Naive B cell (primary cell): Measurements from ENCODE around the gene HACD2. TPM values are rescaled to one million over a fixed set of nuclear protein-coding genes. Genes with fewer than 3 reads are reported as not detected.
"Not testable (repeated sequence)": the region's sequence is repeated elsewhere in the genome, so short reads cannot be mapped to it uniquely, and the experiment has no call there.

Experiments used
- ATAC-seq, 2 donors: fragments of 150-1000 bp; cut with Tn5 transposase; 2 replicates each; pipeline ENCODE4 v1.10.0; 2021; ENCODE audit warnings: low read depth in 2 of 2, mild to moderate bottlenecking in 2 of 2, moderate library complexity in 2 of 2
- DNase-seq: peaks from one replicate; pipeline ENCODE4 v3.0.0; 2022
- H3K27ac Mint-ChIP-seq, 6 donors: one replicate each; pipeline ENCODE4 v1.8.0; 2020 to 2022; ENCODE audit warnings: mild to moderate bottlenecking in 6 of 6, mixed read lengths in 6 of 6, moderate library complexity in 5 of 6, inconsistent platforms in 2 of 6
- H3K27me3 Mint-ChIP-seq, 3 donors: one replicate each; pipeline ENCODE4 v1.8.0; 2021 to 2022; ENCODE audit warnings: mixed read lengths in 3 of 3, mild to moderate bottlenecking in 1 of 3
- H3K36me3 Mint-ChIP-seq, 2 donors: one replicate each; pipeline ENCODE4 v1.8.0; 2020 to 2022; ENCODE audit warnings: mixed read lengths in 2 of 2, inconsistent platforms in 1 of 2, mild to moderate bottlenecking in 1 of 2
- H3K4me1 Mint-ChIP-seq, 3 donors: one replicate each; pipeline ENCODE4 v1.8.0; 2020 to 2022; ENCODE audit warnings: mixed read lengths in 3 of 3, inconsistent platforms in 1 of 3, mild to moderate bottlenecking in 1 of 3, moderate library complexity in 1 of 3
- H3K4me3 Mint-ChIP-seq, 8 donors: one replicate each; pipeline ENCODE4 v1.8.0; 2020 to 2022; ENCODE audit warnings: mild to moderate bottlenecking in 8 of 8, mixed read lengths in 8 of 8, moderate library complexity in 8 of 8, inconsistent platforms in 2 of 8
- H3K9me3 Mint-ChIP-seq, 7 donors: one replicate each; pipeline ENCODE4 v1.8.0; 2020 to 2022; ENCODE audit warnings: mixed read lengths in 7 of 7, mild to moderate bottlenecking in 5 of 7, inconsistent platforms in 2 of 7, moderate library complexity in 1 of 7
- polyA plus RNA-seq, 6 donors: library from polyadenylated mRNA; unstranded; fragments of 300-500 nt; fragmentation: Illumina TruSeq; gene quantifications; one replicate each; pipeline ENCODE4 v1.2.3, GENCODE V29; 2021; ENCODE audit warnings: low read depth in 6 of 6

HACD2 gene
- polyA plus RNA-seq, 6 donors from 2014 or later = 35.3 to 56.2 (median 43.7) TPM

DNA sequence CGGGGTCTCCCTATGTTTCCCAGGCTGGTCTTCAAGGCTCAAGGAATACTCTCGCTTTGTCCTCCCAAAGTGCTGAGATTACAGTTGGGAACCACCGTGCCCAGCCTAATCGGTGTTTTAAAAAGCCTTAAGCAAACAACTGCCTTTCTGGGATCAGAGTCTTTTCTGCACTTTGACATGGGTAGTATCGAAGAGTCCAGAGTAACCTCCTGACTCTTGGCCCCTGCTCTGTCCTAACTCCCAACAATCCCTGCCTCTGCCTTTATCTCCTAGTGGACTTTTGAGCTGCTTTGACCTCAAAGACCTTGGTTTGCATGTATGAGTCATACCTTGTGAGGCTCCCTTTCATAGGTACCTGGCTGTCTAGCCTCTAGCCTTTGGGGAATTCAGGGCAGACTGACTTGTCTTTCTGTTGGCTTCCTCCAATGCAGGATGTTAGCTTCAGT, 21.0 kb upstream of the HACD2 start:
- Mint-ChIP-seq H3K9me3 (no peaks in the 10 kb centered on the region), H3K36me3 (no peaks in the 10 kb centered on the region), H3K27ac (peak overlapping the region in 2 of 6 donors; percentile 65 to 80), H3K27me3 (no peaks in the 10 kb centered on the region), H3K4me1 (peaks cover 6 to 13% (median 9%) of the 10 kb centered on the region in 3 donors), H3K4me3 (no peak overlapping the region)
- no peak for ATAC-seq
- no peak for DNase-seq

- H3K27me3 Mint-ChIP-seq, H3K27ac Mint-ChIP-seq, DNase-seq, ATAC-seq, H3K4me1 Mint-ChIP-seq, H3K4me3 Mint-ChIP-seq, H3K9me3 Mint-ChIP-seq: not testable (repeated sequence)
- peaks cover 0 to 11% of the 10 kb centered on the region in 2 donors for H3K36me3 Mint-ChIP-seq
Measured at GRCh38 chr3:123603153-123603552, 18.3 kb upstream of the HACD2 start.

DNA sequence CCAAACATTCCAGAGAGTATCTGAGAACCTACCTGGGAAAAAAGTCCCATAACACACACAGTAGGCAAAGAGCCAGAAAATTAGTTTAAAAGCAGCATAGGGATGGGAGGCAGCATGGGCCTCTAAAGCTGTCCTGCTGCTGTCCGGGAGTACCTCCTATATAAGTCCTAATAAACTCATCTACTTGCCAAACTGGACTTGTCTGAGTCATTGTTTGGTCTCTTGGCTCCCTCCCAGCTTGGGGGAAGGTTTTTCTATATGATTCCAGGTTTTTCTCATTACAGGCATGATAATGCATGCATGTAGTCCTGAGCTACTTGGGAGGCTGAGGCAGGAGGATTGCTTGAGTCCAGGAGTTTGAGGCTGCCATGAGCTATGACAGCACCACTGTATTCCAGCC, 17.5 kb upstream of the HACD2 start:
- Mint-ChIP-seq H3K36me3 (peaks cover 0 to 12% of the 10 kb centered on the region in 2 donors), H3K9me3 (peaks cover 0 to 2% (median 0%) of the 10 kb centered on the region in 7 donors), H3K4me3 (no peak overlapping the region), H3K27ac (no peak overlapping the region), H3K4me1 (peaks cover 3 to 7% (median 5%) of the 10 kb centered on the region in 3 donors), H3K27me3 (no peaks in the 10 kb centered on the region)
- DNase-seq (no peak), ATAC-seq (no peak)

- not testable (repeated sequence) for H3K4me1 Mint-ChIP-seq, H3K9me3 Mint-ChIP-seq, H3K27me3 Mint-ChIP-seq, H3K4me3 Mint-ChIP-seq, ATAC-seq, DNase-seq
- H3K27ac Mint-ChIP-seq = peak overlapping the region in 1 of 6 donors; percentile 30
- peaks cover 0 to 12% of the 10 kb centered on the region in 2 donors for H3K36me3 Mint-ChIP-seq
Measured at GRCh38 chr3:123600863-123601262, 16.0 kb upstream of the HACD2 start.

GRCh38 chr3:123597561-123597960, 12.7 kb upstream of the HACD2 start:
- H3K27ac Mint-ChIP-seq = no peak overlapping the region
- H3K4me3 Mint-ChIP-seq = no peak overlapping the region
- ATAC-seq (no peak), DNase-seq (no peak)
- no peaks in the 10 kb centered on the region for H3K27me3 Mint-ChIP-seq
- H3K9me3 Mint-ChIP-seq = peaks cover 0 to 5% (median 2%) of the 10 kb centered on the region in 7 donors
- peaks cover 0 to 5% (median 2%) of the 10 kb centered on the region in 3 donors for H3K4me1 Mint-ChIP-seq
- H3K36me3 Mint-ChIP-seq = peaks cover 6 to 17% of the 10 kb centered on the region in 2 donors

DNA sequence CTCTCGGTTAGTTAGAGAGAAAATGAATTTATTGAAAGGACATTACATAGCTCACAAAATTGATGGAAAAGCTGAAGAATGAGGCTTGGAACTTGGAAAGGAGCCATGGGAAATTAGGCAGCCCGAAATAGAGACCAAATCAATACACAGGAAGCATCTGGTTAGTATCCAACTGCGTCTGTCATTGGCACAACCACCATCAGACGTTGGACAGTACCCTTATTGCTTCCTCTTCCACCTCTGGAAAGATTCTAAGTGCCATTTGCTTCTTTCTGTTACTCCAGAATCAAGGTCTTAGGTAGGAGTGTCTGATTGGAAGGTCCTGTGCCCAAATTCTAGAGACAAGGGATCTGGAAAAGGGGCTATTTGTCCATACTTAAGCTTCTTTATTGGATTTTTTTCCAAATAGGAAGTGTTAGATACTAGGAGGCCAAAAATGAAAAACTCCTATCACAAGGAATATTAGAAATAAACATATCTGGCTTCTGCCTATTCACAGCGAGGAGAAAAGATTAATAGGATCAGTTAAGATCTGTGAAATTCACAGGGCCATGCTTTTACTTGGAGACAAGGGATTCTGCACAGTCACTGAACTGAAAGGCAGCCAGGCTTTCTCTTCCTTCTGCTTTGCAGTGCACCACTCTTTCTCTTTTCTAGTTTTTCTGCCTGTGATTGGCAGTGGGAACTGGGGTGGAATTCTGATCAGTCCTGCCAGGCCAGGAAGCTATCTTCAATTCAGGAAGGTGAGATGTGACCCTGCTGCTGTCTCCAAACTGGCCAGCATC, 10.7 kb upstream of the HACD2 start:
- Mint-ChIP-seq H3K4me3 (no peak overlapping the region), H3K27me3 (no peaks in the 10 kb centered on the region), H3K36me3 (peaks cover 22 to 31% of the 10 kb centered on the region in 2 donors), H3K4me1 (peaks cover 0 to 5% (median 0%) of the 10 kb centered on the region in 3 donors), H3K27ac (peak overlapping the region in 3 of 6 donors; percentile 33 to 74 (median 39)), H3K9me3 (peaks cover 6 to 24% (median 16%) of the 10 kb centered on the region in 7 donors)
- ATAC-seq = no peak
- DNase-seq = no peak

DNA sequence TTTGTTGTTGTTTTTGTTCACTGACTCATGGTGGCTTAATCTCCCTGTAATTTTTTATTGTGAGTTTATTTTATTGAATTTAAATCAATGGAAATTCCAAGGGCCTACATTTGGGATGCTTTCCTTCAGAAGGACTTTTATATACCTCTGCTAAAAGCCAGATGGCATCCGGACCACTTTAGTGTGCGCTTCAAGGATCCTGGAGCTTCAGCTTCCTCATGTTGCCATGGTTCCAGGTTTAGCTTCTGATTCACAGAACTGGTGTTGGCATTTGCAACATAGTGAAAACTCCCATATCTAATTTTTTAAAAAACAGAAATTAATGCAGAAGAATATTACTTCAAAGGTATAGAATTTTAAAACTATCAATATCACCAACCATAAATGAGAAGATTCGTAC, 8.5 kb upstream of the HACD2 start:
- H3K27me3 Mint-ChIP-seq = no peaks in the 10 kb centered on the region
- no peaks in the 10 kb centered on the region for H3K4me1 Mint-ChIP-seq
- no peak overlapping the region for H3K27ac Mint-ChIP-seq
- DNase-seq (no peak), ATAC-seq (no peak)
- peaks cover 34 to 39% of the 10 kb centered on the region in 2 donors for H3K36me3 Mint-ChIP-seq
- no peak overlapping the region for H3K4me3 Mint-ChIP-seq
- H3K9me3 Mint-ChIP-seq = peaks cover 9 to 41% (median 32%) of the 10 kb centered on the region in 7 donors

- Mint-ChIP-seq H3K4me1 (peaks cover 0 to 6% (median 0%) of the 10 kb centered on the region in 3 donors), H3K27me3 (no peaks in the 10 kb centered on the region), H3K27ac (peak overlapping the region in 2 of 6 donors; percentile 15 to 80), H3K9me3 (peaks cover 9 to 41% (median 32%) of the 10 kb centered on the region in 7 donors), H3K4me3 (peak overlapping the region in 1 of 8 donors; percentile 3), H3K36me3 (peaks cover 35 to 44% of the 10 kb centered on the region in 2 donors)
- no peak for DNase-seq
- no peak for ATAC-seq
Measured at GRCh38 chr3:123590685-123591450, 6.0 kb upstream of the HACD2 start.

DNA sequence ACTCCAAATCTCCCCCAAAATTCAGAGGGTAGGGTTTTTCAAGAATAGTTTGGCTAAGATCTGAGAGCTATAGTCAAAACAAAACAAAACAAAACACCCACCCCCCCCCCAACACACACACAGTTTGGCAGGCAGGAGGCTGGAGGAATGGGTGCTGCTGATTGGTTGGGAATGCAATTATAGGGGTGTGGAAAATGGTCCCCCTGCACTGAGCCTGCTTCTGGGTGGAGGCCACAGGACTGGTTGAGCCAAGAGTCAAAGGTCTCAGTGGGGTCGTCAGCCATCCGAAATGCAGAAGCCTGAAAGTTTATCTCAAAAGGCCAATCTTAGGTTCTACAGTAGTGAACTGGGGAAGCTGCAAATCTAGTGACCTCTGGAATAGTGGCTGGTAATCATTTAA, 2.5 kb upstream of the HACD2 start:
- H3K27ac Mint-ChIP-seq = no peak overlapping the region
- no peak for DNase-seq
- no peaks in the 10 kb centered on the region for H3K27me3 Mint-ChIP-seq
- H3K36me3 Mint-ChIP-seq = peaks cover 29 to 37% of the 10 kb centered on the region in 2 donors
- peak overlapping the region in 3 of 8 donors; percentile 16 to 57 (median 51) for H3K4me3 Mint-ChIP-seq
- ATAC-seq = no peak
- H3K9me3 Mint-ChIP-seq = peaks cover 8 to 35% (median 30%) of the 10 kb centered on the region in 7 donors
- H3K4me1 Mint-ChIP-seq = peaks cover 9 to 23% (median 18%) of the 10 kb centered on the region in 3 donors

- Mint-ChIP-seq H3K9me3 (peaks cover 8 to 30% (median 27%) of the 10 kb centered on the region in 7 donors), H3K4me3 (peak overlapping the region in 3 of 8 donors; percentile 16 to 51 (median 16)), H3K27ac (no peak overlapping the region), H3K36me3 (peaks cover 25 to 34% of the 10 kb centered on the region in 2 donors), H3K27me3 (no peaks in the 10 kb centered on the region), H3K4me1 (peaks cover 12 to 27% (median 22%) of the 10 kb centered on the region in 3 donors)
- no peak for ATAC-seq
- no peak for DNase-seq
Measured at GRCh38 chr3:123586968-123587367, 2.1 kb upstream of the HACD2 start.

GRCh38 chr3:123586131-123586530, 1.3 kb upstream of the HACD2 start:
- peaks cover 5 to 23% (median 19%) of the 10 kb centered on the region in 7 donors for H3K9me3 Mint-ChIP-seq
- H3K4me3 Mint-ChIP-seq = no peak overlapping the region
- DNase-seq = no peak
- H3K27ac Mint-ChIP-seq = no peak overlapping the region
- H3K36me3 Mint-ChIP-seq = peaks cover 17 to 32% of the 10 kb centered on the region in 2 donors
- H3K27me3 Mint-ChIP-seq = no peaks in the 10 kb centered on the region
- H3K4me1 Mint-ChIP-seq = peaks cover 12 to 30% (median 27%) of the 10 kb centered on the region in 3 donors
- no peak for ATAC-seq

- Mint-ChIP-seq H3K4me1 (peaks cover 12 to 32% (median 31%) of the 10 kb centered on the region in 3 donors), H3K4me3 (peak overlapping the region in 4 of 8 donors; percentile 91 to 96 (median 94)), H3K36me3 (peaks cover 8 to 21% of the 10 kb centered on the region in 2 donors), H3K27ac (peak overlapping the region in 5 of 6 donors; percentile 85 to 96 (median 90)), H3K27me3 (no peaks in the 10 kb centered on the region), H3K9me3 (peaks cover 0 to 8% (median 4%) of the 10 kb centered on the region in 7 donors)
- ATAC-seq = peak; percentile 18 to 20
- no peak for DNase-seq
Measured at GRCh38 chr3:123584284-123584987, 417 bp downstream of the HACD2 start.

DNA sequence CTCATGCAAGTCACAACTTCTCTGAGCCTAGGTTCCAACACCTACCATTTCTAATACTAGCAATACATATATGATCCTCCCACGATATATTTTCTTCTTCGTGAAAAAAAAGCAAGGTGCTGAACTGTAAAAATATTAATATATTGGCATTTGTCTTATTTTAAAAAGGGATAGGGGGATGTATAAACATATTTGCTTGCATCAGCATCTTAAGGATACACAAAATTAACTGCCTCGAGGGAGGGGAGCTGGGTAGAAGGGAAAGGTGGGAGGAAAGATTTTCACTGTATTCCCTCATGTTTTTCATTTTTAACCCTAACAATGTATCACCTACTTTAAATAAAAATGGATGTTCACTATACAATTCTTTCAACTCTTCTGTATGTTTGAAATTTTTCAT, 1.3 kb downstream of the HACD2 start:
- DNase-seq (no peak), ATAC-seq (no peak)
- Mint-ChIP-seq H3K4me3 (peak overlapping the region in 5 of 8 donors; percentile 48 to 96 (median 94)), H3K4me1 (peaks cover 12 to 34% (median 32%) of the 10 kb centered on the region in 3 donors), H3K36me3 (peaks cover 7 to 17% of the 10 kb centered on the region in 2 donors), H3K9me3 (peaks cover 0 to 4% (median 0%) of the 10 kb centered on the region in 7 donors), H3K27me3 (no peaks in the 10 kb centered on the region), H3K27ac (peak overlapping the region in 4 of 6 donors; percentile 16 to 91 (median 89))
